Mucosa of gallbladder (tissue), 1 donor: ENCODE data around the gene CHRNE. TPM values are rescaled to one million over a fixed set of nuclear protein-coding genes. Genes with fewer than 3 reads are reported as not detected.

ENCODE experiments used
- DNase-seq: peaks from one replicate; pipeline ENCODE4 v3.0.0-alpha.2; 2020; ENCODE audit warnings: low spot score
- total RNA-seq: library from RNA; stranded (reverse); gene quantifications from one replicate; pipeline ENCODE4 v1.2.1, GENCODE V29; 2021
- donor health status: DM: no; HTN: no; CAD: no.

Gene CHRNE
- total RNA-seq, result 9.4 TPM

DNA sequence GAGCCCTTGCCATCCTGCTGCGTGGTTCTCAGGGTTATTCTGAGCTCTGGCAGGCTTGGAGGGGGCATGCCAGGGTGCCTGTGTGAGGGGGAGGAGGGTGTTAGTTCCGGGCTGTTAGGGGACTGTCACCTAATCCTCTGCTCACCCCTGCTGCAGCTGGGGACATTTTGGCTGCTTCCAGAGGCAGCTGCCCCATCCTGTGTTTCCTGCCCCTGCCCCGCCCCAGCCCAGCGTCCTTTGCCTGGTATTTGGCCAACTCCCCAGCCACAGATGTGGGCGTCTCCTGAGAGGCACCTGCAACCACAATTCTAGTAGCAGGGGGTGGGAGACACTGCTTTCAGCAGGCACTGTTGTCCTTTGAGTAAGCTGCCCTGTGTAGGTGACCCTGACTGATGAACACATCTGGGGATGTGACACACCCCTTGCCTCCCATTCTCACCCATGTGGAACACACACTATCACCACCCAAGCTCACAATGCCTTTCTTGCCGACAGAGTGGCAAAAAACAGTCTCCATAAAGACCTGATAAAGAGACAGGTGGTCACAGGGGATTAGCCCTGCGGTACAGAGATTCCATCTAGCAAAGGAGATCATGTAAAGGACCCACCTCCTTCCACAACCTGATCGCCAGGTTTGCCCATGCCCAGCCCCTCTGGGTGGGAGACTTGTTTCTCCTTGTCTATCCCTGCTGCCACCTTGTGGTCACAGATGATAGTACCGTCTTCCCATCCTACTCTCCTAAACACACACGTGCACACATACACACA is at the start of gene CHRNE:
CHRNE (minus strand) TSS at position 48 of the 768 bp plus-strand sequence; CDS start at position 13, 35 bp downstream.
- peak; percentile 91 for DNase-seq

DNA sequence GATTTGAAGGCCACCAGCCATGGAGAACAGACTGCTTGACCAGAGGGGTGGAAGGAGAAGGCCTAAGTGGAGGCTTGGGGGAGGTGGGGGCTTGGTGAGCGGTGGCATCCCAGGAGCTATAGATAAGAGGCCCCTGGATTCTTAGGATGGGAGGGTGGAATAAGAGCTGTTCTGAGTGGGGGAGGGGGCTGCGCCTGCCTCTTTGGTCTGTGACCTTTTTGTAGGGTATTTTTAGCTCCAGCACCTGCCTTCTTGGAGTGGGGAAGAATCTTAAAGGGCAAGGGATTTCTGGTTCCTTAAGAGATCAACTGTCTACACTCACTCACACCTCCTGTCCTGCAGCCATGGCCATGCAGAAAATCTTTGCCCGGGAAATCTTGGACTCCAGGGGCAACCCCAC is 48.6 kb upstream of the CHRNE start:
- DNase-seq, result no peak

DNA sequence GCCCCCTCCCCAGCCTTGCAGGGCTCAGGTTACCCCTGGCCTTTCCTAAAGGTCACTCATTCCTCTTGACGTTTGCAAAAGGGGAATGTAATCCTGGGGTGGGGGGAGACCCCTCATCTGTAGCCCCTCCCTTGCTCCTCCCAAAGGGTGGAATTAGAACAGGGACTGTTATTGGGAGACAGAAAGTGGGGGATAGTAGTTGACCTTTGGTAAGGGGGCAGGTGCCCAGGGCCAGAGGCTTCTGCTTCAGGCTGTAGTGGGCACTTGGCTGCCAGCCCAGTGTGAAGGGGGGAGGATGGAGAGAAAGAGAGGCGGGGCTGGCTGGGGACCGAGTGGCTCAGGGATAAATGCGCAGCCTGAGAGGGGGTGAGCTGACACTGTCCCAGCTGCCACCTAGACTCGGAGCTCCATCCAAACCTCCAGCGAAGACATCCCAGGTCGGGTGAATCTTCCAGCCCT is 47.9 kb upstream of the CHRNE start, which contains the start of gene ENO3:
ENO3 (plus strand) TSS at position 374 of the 459 bp plus-strand sequence. CDS start 711 bp downstream, outside the sequence.
- DNase-seq, result no peak

DNA sequence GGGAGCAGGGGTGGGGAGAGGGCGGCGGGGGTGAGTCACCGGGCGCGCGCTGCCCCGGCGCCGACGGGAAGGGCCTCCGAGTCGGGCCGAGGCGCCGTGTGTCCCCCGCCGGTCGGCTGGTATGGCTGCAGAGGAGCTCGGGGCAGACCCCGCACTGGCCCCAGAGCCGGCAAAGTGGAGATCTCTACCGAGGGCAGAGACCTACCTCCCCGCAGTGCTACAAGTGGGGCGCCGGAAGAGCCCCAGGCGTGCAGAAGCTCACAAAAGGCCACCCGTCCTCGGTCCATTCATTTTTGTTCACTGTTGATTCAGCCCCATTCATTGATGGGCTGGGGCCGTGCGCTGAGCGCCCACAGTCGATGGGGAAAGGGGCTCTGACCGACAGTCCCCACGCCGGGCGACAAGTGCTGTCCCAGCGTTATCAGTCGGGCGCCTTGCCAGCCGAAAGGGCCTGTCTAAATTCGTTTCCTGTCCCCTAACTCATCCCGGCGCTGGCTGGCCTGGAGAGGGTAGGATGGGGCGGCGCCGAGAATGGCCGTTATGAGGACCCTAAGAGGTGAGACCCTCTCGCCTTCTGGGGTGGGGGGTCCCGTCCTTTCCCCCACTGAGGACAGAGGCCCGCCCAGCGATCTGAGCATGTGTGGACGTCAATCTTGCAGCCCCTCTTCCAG is 47.3 kb upstream of the CHRNE start:
- DNase-seq, result peak; percentile 37

DNA sequence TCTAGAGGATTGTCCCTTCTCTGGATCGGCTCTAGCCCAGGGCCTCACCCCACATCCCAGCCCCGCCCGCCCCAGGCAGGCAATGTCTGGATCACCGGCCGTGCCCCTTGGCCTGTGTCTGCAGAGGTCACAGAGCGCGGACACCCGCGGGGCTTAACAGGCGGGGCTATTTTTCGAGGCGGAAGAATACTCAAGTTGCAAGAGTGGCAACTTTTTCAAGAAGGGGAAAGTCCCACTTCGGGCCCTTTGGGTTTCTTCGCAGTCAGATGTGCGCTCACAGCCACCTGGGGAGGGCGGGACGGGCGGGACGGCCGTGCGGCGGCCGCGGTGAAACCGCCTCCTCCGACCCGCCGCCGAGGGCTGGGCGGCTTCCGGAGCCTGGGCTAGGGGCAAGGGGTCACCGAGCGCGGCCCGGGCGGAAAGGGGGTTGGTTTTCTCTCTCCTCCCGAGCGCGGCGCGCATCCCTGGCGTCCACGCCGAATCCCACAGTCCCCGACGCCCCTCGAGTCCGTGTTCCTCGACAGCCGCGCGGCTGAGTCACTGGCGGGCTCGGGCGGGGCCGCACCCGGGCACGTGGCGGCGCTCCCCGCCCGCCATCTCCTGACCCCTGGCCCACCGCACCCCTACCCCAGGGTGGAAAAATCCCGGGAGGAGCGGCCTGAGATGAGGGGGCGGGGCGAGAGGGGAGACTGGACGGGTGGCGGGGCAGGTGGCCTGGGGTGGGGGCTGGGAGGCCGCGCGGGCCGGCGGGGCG is 46.6 kb upstream of the CHRNE start:
- DNase-seq, result peak; percentile 53

DNA sequence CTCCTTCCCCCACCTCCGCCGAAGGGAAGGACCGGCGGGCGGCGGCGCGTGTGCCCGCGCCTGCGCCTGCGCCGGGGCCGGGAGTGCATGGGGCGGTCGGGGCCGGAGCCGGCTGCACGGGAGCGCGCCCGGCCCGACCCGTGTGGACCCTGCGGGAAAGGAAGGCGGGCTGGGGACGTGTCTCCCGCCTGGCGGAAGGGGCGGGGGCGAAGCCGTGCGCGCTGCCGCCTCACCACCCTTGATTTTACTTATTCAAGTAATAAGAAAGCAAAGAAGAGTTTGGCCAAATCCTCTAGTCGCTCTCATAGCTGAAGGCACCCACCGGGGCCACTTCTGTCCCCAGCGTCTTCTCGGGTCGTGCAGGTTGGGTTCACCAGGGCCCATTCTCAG is 46.0 kb upstream of the CHRNE start:
- DNase-seq, result peak; percentile 81

DNA sequence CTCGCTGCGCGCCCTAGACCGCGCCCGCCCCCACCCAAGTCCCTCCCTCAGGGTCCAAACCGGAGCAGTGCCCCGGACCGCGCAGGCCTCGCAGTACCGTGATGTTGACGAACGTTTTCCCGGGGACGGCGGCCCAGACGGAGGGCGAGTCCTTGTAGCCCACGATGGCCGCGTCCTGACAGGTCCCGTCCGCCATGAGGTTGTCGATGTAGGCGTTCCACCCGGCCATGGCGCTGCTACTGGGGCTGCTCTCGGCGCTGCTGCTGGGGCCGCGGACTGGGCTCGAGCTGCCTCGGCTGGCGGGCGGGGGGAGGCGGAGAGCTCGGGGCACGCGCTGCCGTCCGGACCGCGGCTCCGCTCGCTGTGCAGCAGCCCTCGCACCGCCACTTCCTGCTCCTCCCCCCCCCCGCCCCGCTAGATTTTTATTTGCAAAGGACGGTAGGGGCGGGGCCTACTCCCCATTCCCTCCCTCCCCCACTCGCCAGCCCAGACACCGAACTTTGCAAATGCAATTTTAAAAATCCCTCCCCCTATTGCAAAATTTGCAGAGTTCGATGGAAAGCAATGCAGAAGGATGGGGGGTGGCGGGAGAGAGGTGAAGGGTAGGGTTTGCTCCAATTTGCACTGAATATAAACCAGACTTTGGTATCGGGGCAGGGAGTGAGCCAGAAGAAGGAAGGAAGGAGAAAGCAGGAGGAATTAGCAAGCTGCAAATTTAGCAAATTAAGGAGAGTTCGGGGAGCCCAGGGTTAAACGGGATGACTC is 45.5 kb upstream of the CHRNE start, which contains the start of gene PFN1:
PFN1 (minus strand) TSS at position 365 of the 765 bp plus-strand sequence; CDS start at position 229, 136 bp downstream.
- DNase-seq, result peak; percentile 94

DNA sequence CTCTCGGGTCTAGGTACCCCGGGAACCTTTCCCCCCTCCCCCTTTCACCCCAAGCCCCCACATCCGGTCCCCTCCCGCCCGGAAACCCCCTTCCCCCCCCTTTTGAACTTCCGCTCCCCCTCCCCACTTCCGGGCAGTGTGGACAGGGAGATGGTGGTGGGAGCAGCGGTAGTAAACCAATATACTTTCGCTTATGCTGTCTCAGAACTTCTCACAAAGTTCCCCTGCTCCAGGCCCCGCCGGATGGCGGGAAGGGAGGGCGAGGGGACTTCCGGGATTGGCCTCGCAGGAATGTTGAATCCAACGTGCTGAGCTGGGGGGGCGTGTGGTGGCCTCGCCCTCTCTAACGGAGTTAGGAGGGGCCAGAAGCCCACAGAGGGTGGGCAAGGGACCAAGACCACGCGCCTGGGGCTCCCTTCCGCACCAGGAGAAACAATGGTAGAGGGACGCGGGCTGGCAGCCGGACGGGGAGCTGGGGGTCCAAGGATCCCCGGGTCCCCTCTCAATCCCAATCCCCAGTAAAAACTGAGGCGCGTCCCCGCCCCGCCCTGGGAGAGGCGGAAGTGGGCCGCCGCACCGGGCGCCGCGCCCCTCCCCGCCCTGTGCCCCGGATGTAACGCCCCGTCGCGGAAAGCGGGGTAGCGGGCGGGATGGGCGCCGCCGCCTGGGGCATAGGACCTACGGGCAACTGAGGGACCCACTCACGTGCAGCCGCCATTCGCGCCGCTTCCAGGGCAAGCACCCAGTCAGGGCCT is 44.7 kb upstream of the CHRNE start:
- peak; percentile 36 for DNase-seq

DNA sequence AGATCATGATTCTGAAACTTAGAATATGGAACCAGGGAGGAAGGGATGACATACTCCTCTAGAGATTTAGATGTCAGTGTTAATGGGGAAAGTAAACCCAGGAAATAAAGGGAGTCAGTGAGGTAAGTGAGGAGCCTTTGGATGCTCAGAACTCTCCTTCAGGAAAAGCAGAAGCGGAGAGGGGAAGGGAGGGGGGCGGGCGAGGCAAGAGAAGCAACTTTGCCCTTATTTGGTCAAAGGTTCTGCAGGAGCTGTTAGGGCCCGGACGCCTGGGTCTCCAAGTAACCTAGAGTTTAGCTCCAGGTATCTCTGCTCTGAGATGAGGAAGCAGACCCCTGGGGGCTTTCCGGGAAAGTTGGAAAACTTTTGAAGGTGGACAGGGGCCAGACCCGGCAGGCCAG is 44.1 kb upstream of the CHRNE start:
- no peak for DNase-seq

DNA sequence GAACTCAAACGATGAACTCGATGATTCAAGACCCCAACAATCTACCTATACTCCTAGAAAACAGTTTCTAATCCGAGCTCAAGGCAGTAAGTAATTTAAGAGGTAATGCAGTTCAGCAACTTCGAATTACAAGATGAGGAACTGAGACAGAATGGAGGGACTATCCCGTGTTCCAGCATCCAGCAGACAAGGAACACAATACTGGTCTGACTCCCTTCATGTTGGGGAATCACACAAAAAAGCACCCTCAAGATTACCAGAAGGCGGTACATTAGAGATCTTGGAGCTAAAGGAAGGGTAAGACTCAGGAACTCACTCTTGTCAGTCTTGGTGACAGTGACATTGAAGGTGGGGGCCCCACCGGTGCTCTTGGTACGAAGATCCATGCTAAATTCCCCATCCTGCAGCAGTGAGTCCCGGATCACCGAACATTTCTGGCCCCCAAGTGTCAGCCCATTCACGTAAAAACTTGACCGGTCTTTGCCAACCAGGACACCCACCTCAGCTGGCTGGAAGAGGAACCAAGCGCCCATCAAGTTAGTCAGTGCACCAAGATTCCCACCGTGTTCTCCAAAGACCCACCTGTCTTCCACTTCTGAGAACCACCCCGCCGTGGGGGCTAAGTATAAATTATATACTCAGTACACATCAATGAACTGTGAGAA is 43.5 kb upstream of the CHRNE start:
- no peak for DNase-seq

DNA sequence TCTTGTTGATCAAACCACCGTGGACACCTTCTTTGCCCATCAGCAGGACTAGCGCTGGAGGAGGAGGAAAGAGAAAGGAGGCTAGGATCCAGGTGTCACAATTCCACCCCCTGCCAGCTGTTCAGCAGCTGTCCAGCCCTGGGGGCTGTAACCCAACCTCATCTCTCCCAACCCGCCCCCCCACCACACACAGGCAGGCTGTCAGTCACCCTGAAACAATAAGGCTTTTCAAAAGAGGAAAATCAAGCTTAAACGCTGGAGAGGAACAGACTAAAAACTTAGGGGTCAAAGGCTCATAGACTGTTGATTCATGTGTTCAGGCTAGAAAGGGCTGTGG is 43.0 kb upstream of the CHRNE start:
- no peak for DNase-seq

DNA sequence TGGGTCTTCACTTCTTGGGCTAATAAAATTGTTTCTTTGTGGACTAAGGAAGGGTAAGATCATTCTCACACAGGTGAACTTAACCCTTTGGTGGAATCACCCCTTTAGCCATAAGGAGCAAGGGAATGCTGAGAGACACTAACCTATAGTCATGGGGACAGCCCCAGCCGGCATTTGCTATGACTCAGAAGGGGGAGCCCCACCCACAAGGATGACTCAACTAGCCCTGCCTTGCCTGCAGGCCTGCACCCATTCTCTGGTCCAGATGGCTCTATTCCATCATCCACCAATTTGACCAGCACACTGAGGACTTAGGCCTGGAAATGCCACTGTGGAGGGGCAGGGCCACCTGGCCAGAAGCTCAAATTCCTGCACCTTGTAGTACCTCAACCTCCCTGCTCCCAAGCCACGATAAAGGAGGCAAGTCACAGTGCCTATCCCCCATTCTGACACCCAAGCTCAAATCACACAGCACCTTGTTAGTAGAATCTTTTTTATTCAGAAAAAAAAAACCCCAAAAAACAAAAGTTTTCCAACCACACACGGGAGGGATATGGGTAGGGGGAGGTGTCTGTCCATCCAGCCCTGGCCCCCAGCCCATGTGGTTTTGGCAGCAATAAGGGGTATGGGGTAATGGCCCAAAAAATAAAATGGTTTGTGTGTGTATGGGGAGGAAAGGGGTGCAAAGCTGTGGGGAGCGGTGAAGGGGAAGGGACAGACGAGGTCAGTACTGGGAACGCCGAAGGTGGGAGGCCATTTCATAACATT is 42.5 kb upstream of the CHRNE start:
- DNase-seq, result peak; percentile 74

DNA sequence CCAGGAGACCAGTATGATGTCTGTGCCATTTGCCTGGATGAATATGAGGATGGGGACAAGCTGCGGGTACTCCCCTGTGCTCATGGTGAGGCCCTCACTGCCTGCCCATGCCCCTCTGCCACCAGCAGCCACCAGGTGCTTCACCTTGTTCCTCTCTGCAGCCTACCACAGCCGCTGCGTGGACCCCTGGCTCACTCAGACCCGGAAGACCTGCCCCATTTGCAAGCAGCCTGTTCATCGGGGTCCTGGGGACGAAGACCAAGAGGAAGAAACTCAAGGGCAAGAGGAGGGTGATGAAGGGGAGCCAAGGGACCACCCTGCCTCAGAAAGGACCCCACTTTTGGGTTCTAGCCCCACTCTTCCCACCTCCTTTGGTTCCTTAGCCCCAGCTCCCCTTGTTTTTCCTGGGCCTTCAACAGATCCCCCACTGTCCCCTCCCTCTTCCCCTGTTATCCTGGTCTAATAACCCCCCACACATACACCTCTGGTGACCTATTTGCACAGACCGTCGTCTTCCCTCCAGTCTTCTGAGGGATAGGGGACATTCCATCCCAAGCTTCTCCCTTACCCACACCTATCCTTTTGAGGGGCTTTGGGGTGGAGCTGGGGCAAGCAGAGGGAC is 41.8 kb upstream of the CHRNE start:
- DNase-seq, result no peak

DNA sequence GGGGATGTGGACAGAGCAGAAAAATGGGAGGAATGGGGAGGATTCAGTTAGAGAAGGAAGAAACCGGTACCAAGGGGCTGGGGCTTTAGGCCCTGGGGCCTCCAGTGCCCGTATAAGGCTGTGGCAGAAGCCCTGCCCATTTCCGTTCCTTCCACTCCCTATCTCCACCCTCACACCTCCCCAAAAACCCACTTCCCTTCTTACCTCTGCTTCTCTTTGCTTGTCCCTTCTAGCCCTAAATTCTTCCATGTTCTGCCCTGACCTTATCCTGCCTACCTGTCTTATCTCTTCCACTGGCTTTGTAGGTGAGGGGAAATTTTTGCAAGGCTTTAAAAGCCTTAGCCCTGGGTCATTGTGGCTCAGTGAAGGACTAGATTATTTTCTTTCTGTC is 41.3 kb upstream of the CHRNE start:
- no peak for DNase-seq

DNA sequence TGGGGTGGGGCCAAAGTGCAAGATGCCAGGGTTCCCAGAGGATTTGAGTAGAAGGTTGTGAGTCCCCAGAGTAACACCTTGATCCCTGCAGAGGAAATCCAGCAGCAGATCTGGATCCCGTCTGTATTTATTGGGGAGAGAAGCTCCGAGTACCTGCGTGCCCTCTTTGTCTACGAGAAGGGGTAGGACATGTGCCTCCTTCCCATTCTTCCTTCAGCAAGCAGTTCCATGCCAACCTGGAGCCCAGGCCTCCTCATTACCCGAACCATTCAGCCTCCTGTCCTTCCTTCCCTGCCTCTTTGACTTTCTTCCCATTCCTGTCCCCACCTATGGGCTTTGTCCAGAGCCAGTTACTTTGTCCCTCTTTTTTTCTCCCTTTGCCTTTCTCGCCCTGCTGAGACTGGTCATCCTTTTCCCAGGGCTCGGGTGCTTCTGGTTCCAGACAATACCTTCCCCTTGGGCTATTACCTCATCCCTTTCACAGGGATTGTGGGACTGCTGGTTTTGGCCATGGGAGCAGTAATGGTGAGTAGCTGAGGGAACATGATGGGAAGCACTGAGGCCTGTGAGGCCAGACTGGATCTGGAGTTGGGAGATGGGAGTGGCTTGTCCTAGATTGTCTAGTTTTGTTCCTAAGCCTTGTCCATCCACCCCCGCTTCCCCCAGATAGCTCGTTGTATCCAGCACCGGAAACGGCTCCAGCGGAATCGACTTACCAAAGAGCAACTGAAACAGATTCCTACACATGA is 40.0 kb upstream of the CHRNE start:
- no peak for DNase-seq

DNA sequence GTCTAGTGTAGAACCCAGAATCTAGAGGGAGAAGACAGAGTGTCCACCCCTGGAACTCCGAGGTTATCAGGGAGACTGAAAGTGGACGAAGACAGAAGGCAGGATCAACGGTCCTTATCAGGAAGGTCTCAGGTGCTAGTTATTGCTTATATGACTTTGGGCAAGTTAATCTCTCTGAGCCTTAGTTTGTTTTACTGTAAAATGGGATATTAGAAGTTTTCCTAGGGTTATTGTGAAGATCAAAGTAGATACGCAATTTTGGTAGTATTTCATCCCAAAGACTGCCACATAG is 38.4 kb upstream of the CHRNE start:
- no peak for DNase-seq

DNA sequence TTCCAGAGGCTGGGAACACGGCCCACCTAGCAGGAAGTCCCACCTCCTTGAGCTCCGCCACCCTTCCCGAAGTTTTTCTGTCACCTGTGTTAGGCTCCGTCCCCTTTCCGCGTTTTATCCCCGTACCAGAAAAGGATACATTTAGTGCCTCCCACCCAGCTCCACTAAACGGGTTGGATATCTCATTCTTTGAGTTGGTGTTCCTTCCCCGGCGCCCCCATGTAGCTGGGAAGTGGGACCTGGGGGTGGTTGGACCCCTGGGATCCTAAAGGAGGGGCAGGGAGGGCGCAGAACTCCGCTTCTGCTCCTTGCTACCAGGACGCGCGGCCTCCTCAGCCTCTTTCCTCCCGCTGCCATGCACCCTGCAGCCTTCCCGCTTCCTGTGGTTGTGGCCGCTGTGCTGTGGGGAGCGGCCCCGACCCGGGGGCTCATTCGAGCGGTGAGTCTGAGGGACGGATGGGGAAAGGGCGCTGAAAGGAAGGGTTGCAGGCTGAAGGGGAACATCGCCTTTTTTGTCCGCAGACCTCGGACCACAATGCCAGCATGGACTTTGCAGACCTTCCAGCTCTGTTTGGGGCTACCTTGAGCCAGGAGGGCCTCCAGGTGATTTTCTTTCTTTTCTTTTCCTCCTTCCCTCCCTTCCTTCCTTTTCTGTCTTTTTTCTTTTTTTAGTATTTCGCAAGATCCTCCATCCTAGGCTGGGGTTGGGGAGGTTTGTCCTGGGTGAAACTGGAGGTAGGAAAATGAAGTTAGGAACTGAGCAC is 37.8 kb upstream of the CHRNE start:
- DNase-seq, result peak; percentile 82
